ENCODE results near the gene TMEM106C. TPM values are rescaled to one million over a fixed set of nuclear protein-coding genes. Genes with fewer than 3 reads are reported as not detected.

Gene TMEM106C
- total and polyA plus RNA-seq, 9 of the 15 experiments (the other 6 are each of a cell fraction or from before 2014, with no cell fraction given), result 37.6 to 183 (median 57.2) TPM

DNA sequence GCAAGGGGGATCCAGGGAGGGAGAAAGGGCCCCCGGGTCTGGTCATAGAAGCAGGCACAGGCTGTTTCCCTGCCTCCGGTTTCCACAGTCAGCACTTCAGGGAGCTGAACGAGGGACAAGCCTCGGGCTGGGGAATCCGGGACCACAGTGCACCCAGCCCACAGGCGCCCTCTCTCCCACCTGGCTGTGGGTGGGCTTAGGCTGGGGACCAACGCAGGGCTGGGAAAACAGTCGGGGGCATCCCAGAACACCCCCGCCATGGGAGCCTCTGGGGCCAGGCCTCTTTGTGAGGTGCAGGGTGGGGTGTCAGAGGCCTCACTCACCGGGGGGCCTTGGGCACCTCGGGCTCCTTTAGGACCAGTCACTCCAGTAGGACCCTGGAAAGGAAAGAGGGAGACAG lies 16.3 kb downstream of the TMEM106C start:
- WGBS (ENCODE audit: insufficient coverage, low coverage, missing lambda C conversion rate), result 7% methylated on average over 10 of the region's 11 CpGs
- H3K27me3 ChIP-seq (ENCODE audit: control insufficient read depth in 2 of 2, insufficient read depth in 2 of 2, low read length in 2 of 2), result peaks cover 30 to 98% of the 10 kb centered on the region in 2 experiments
- ATAC-seq, result no peak
- no peak overlapping the region; a peak in 1 of 4 replicates for H3K9ac ChIP-seq (ENCODE audit: insufficient read depth in 1 of 2, low read depth in 2 of 2, low read length in 2 of 2)
- no TSS peak for BruUV-seq (replicated peaks)
- H4K20me1 ChIP-seq (replicated peaks; ENCODE audit: control insufficient read depth, insufficient read depth, low read length), result peaks cover 7% of the 10 kb centered on the region; the same call in 1 of the 2 replicates
- no peaks in the 10 kb centered on the region for H3K79me2 ChIP-seq (ENCODE audit: control insufficient read depth, insufficient read depth, low read length)
- no peak for FAIRE-seq
- H3K4me1 ChIP-seq (replicated peaks in 1 of 2; ENCODE audit: control insufficient read depth in 2 of 2, insufficient read depth in 2 of 2, low read length in 2 of 2), result peaks cover 0 to 16% of the 10 kb centered on the region in 2 experiments; a peak in 2 of 5 replicates
- H3K9me3 ChIP-seq (replicated peaks; ENCODE audit: control insufficient read depth, insufficient read depth, low read depth, low read length), result no peaks in the 10 kb centered on the region
- ChIA-PET POLR2A (interaction anchor here (0.7 to 1.1 kb wide), 3 partner anchors 14 to 566 kb away, joined by 3 to 4 read pairs (median 4); no protein-coding TSS in a partner anchor), CTCF (ENCODE audit: low intra/inter-chr PET ratio) (no interaction called here)
- H3K4me2 ChIP-seq (ENCODE audit: insufficient read depth, low read length), result no peak overlapping the region
- no peak overlapping the region for H3K27ac ChIP-seq (ENCODE audit: extremely low read depth, low read depth, low read length)
- intact Hi-C loops (cut with micrococcal nuclease), result no loop called here
- H3K36me3 ChIP-seq (ENCODE audit: control insufficient read depth, insufficient read depth, low read length), result no peaks in the 10 kb centered on the region
- no peak overlapping the region for H2AFZ ChIP-seq (ENCODE audit: low read depth, low read length)
- no peak for DNase-seq (ENCODE audit: extremely low read depth in 1 of 4, low spot score in 3 of 4)
- H3K4me3 ChIP-seq, result no peak overlapping the region
- peaks cover 3% of the 10 kb centered on the region for H3K9me1 ChIP-seq (ENCODE audit: control insufficient read depth, insufficient read depth, low read length)
- in situ Hi-C loops (cut with MboI), result no loop called here
- TF ChIP-seq HMG20A (CRISPR knock-in tag; conservative IDR thresholded peaks at IDR 0.05) (no peak), RFX1 (IDR thresholded peaks at IDR 0.05) (no peak), SREBF1 (IDR thresholded peaks at IDR 0.05; ENCODE audit: borderline replicate concordance, low read depth, low read length) (no peak), YBX1 (IDR thresholded peaks at IDR 0.05) (no peak), PCBP2 (IDR thresholded peaks at IDR 0.05; ENCODE audit: low read depth, low read length, poor library complexity, severe bottlenecking) (no peak), GATAD2B (IDR thresholded peaks at IDR 0.05; ENCODE audit: borderline replicate concordance) (no peak), RUNX1 (IDR thresholded peaks at IDR 0.05; ENCODE audit: low read depth) (no peak)
- TF ChIP-seq, protein P1, sequence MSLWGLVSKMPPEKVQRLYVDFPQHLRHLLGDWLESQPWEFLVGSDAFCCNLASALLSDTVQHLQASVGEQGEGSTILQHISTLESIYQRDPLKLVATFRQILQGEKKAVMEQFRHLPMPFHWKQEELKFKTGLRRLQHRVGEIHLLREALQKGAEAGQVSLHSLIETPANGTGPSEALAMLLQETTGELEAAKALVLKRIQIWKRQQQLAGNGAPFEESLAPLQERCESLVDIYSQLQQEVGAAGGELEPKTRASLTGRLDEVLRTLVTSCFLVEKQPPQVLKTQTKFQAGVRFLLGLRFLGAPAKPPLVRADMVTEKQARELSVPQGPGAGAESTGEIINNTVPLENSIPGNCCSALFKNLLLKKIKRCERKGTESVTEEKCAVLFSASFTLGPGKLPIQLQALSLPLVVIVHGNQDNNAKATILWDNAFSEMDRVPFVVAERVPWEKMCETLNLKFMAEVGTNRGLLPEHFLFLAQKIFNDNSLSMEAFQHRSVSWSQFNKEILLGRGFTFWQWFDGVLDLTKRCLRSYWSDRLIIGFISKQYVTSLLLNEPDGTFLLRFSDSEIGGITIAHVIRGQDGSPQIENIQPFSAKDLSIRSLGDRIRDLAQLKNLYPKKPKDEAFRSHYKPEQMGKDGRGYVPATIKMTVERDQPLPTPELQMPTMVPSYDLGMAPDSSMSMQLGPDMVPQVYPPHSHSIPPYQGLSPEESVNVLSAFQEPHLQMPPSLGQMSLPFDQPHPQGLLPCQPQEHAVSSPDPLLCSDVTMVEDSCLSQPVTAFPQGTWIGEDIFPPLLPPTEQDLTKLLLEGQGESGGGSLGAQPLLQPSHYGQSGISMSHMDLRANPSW (CRISPR knock-in tag; IDR thresholded peaks at IDR 0.05), result no peak
- TF ChIP-seq, protein P2, sequence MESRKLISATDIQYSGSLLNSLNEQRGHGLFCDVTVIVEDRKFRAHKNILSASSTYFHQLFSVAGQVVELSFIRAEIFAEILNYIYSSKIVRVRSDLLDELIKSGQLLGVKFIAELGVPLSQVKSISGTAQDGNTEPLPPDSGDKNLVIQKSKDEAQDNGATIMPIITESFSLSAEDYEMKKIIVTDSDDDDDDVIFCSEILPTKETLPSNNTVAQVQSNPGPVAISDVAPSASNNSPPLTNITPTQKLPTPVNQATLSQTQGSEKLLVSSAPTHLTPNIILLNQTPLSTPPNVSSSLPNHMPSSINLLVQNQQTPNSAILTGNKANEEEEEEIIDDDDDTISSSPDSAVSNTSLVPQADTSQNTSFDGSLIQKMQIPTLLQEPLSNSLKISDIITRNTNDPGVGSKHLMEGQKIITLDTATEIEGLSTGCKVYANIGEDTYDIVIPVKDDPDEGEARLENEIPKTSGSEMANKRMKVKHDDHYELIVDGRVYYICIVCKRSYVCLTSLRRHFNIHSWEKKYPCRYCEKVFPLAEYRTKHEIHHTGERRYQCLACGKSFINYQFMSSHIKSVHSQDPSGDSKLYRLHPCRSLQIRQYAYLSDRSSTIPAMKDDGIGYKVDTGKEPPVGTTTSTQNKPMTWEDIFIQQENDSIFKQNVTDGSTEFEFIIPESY (CRISPR knock-in tag; IDR thresholded peaks at IDR 0.05), result no peak
- TF ChIP-seq, protein P3, sequence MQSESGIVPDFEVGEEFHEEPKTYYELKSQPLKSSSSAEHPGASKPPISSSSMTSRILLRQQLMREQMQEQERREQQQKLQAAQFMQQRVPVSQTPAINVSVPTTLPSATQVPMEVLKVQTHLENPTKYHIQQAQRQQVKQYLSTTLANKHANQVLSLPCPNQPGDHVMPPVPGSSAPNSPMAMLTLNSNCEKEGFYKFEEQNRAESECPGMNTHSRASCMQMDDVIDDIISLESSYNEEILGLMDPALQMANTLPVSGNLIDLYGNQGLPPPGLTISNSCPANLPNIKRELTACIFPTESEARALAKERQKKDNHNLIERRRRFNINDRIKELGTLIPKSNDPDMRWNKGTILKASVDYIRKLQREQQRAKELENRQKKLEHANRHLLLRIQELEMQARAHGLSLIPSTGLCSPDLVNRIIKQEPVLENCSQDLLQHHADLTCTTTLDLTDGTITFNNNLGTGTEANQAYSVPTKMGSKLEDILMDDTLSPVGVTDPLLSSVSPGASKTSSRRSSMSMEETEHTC (IDR thresholded peaks at IDR 0.05), result no peak
- TF ChIP-seq, protein P4, sequence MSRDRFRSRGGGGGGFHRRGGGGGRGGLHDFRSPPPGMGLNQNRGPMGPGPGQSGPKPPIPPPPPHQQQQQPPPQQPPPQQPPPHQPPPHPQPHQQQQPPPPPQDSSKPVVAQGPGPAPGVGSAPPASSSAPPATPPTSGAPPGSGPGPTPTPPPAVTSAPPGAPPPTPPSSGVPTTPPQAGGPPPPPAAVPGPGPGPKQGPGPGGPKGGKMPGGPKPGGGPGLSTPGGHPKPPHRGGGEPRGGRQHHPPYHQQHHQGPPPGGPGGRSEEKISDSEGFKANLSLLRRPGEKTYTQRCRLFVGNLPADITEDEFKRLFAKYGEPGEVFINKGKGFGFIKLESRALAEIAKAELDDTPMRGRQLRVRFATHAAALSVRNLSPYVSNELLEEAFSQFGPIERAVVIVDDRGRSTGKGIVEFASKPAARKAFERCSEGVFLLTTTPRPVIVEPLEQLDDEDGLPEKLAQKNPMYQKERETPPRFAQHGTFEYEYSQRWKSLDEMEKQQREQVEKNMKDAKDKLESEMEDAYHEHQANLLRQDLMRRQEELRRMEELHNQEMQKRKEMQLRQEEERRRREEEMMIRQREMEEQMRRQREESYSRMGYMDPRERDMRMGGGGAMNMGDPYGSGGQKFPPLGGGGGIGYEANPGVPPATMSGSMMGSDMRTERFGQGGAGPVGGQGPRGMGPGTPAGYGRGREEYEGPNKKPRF (IDR thresholded peaks at IDR 0.05; ENCODE audit: low read depth, low read length), result no peak
- TF ChIP-seq, protein P5, sequence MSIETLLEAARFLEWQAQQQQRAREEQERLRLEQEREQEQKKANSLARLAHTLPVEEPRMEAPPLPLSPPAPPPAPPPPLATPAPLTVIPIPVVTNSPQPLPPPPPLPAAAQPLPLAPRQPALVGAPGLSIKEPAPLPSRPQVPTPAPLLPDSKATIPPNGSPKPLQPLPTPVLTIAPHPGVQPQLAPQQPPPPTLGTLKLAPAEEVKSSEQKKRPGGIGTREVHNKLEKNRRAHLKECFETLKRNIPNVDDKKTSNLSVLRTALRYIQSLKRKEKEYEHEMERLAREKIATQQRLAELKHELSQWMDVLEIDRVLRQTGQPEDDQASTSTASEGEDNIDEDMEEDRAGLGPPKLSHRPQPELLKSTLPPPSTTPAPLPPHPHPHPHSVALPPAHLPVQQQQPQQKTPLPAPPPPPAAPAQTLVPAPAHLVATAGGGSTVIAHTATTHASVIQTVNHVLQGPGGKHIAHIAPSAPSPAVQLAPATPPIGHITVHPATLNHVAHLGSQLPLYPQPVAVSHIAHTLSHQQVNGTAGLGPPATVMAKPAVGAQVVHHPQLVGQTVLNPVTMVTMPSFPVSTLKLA (conservative IDR thresholded peaks at IDR 0.05), result no peak
